GM18909 (cell line): ENCODE results near the gene CA10.

Experiments used
- ATAC-seq: cut with Tn5 transposase; IDR thresholded peaks from one replicate; pipeline ENCODE4 v1.9.1; 2021; ENCODE audit warnings: mild to moderate bottlenecking; ENCODE audit not compliant: unreplicated experiment, poor library complexity

CA10 gene

DNA sequence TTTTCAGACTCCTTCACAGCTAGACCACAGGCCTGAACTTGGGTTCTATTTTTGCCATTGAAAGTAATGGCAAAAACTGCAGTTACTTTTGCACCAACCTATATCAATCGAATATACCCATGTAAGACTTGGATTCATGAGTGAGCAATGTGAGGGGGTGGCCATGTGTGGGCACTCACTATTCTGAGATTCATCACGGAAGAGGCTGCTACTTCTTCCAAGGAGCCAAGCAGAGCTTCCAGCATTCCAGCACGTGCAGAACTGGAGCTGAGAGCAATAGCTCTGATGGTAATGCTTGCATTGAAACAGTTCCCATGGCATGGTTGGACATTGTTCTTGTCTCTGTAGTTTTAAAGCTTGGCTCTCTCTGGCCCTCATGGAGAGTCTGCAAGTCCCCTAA, 327.6 kb downstream of the CA10 start:
- no peak for ATAC-seq

DNA sequence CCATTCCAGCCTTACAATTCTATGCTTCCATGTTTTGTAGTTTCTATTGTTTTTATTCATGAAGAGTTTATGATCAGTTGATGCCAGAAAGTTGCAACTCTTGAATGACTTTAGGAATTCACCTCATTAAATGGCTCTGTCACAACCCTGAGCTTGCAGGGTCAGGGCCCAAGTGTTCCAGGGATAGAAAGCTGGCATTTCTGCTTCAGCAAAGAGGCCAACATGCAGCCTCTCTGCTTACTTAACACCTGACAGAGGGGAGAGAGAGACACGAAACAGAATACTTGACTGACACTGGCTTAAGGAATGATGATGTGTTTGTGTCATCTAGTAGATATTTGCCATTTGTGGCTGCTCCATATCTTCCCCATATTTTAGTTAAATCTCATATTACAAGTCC, 328.1 kb downstream of the CA10 start:
- no peak for ATAC-seq

DNA sequence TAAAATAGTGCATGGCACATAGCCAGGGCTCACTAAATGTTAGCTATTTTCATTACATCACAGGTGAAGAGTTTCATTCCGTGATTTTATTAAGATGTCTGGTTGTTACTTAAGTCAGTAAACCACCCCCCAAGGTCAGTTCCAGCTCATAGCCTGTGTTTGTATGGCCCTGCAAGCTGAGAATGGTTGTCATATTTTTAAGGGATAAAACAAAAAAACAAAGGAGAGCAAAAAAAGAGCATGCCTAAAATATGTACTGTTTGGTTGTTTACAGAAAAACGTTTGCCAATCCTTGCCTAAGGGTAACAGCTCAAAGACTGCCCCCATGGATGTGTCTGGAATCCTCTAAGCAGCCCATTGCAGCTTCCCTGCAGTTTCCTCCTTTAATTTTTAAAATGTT, 329.6 kb downstream of the CA10 start:
- no peak for ATAC-seq

DNA sequence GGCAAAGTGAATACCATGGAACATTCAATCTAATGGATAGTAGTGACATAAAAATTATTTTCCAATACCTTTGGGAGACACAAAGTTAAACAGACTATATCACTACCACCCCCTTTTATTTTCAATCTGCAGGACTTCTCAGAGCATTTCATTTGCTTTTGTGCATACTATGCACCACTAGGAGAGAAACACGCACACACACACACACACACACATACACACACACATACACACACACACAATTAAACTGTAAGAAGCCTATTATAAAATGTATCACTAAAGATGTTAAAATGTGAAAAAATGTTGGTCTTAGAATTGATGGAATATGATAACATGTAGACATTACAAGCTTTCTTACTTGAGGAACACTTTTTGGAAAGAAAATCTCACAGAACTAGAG, 331.4 kb downstream of the CA10 start:
- ATAC-seq: no peak

DNA sequence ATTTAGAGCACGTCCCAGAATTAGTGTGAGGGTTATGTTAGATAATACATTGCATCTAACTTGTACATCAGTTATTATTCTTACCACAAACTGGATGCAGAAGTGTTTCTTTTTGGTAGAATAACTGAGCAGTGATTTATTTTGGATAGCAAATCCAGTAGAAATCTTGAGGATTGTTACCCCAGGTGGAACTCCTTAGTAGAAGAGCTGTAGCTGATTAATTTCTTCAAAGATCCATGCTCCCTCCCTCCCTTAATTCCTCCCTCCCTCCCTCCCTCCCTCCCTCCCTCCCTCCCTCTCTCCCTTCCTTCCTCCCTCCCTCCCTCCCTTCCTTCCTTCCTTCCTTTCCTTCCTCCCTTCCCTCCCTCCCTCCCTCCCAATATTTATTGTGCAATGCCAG, 337.7 kb downstream of the CA10 start:
- no peak for ATAC-seq

DNA sequence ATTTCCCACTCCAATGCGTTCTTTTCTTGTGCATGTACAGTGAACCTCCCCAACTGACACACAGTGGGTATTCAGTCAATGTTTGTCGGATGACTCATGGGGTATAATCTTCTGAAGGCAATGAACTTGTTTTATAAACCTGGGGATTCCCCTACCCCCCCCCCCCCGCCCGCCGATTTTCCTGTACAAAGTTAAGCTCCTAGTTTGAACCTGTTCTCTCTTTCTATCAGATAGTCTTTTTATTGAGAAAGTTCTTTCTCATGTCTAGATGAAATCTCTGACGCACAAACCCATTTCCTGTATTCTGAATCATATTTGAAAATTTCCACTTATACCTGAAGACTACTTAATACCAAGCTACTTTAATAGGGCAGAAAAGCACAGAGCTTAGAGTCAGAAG, 338.3 kb downstream of the CA10 start:
- no peak for ATAC-seq

DNA sequence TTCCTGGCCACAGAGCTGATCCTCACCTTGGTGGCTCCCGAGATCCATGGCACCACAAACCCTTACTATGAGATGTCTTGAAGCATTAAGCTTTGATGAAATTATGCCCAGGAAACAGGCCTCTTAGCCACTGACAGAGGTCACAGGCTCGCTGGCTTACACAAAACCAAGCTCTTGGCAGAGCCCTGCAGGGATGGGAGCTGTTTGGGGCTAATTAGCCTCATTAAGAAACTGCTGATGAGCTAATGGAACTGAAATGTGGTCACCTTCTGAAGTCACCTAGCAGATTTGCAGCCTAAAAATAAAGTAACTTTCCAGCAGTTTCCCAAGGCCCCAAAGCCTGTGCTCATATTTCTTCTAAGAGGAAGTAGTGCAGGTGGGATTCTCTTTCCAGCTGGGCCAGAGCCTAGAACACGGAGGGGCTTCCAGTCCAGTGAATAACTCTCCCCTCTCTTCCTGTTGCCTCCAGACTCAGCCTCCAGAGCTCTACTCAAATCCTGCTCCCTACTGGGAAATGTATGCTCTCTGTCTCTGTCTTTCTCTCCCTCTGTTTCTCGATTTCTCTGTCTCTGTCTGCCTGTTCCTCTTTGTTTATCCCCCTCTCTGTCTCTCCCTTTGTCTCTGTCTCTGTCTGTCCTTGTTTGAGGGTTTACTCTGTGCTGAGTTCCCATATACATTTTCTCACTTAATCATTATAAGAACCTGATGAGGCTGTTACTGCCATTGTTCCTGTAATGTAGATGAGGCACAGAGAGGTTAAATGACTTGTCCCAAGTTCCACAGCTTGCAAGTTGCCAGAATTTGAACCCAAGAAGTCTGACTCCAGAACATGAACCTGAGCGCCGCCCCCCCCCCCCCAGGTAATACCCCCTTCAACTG, 338.9 kb downstream of the CA10 start:
- no peak for ATAC-seq

DNA sequence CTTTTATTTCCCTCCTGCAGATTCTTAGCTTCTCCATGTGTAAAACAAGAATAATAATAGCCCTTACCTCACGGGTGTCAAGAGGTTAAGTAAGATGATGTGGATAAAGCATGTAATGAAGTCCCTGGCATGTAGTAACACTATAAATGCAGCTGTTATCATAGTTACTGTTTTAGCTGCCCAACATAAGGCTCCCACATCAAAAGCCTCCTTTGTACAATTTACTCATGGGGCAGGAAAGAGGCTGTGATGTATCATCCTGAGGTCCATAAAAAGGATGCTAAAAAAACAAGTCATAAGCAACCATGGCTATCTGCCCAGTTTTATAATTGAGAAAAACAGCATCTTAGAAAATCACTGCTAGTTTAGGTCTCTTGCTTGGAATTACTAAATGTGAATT, 339.7 kb downstream of the CA10 start:
- ATAC-seq: no peak

DNA sequence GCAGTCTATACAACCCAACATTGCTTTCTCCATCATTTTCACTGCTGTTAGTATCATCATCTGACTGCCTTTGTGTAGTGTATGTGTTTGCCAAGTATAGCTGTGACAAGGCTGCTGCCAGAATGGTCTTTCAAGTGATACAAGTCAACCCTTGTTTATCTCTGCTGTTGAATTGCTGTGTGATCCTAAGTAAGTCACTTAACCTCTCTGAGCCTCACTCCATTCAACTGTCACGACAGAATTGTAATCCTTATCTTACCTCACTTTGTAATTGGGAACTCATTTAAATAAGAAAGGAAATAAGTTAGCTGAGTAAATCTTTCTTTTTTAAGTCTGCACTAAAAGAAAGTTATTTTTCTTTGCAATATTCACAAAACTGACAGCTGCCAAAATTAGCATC, 340.6 kb downstream of the CA10 start:
- no peak for ATAC-seq

DNA sequence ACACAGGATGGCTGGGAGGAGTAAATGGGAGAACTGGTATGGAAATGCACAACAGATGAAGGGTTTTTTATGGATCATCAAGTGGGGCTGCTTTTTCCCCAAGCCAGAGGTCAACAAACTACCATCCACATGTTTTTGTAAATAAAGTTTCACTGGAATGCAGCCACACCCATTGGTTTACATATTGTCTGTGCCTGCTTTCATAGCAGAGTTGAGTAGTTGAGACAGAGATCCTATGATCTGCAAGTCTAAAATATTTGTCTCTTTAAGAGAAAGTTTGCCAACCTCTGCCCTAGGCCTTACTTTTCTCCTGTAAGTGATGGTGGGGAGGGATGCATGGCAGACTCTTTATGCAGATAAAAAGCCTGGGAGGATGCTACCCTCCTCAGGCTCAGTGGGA, 341.4 kb downstream of the CA10 start:
- no peak for ATAC-seq

DNA sequence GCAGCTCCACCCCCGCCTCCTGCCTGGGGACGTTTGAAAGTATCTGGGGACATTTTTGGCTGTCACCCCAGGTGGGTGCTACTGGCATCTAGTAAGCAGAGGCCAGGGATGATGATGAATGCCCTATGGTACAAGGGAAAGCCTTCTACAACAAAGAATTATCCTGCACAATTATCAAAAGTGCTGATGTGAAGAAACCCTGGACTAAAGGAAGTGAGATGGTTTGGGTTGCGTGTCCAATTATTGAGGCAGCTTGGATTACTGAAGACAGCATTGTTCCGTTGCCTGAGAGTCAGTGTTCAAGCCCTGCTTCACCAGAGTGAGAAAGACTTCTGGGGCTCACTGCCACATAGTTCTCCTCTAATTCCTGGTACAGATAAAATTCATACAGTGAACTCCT, 343.4 kb downstream of the CA10 start:
- no peak for ATAC-seq

DNA sequence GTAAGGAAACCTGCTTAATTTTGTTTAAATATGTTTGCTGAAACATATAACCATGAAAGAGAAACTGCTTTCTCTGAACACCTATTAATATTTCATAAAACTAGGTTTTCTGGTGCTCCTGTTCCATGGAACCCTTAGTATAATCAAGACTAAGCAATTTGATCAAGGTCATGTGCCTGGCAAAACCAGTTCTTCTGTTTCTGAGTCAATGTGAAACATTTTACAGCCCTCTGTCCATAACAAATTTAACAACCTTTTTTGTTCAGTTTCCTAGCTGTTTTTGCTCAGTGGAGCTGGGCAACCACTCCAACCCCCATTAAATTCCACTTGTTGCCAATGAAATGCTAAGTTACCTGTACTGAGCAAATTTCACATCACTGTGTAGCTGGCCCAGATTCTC, 344.0 kb downstream of the CA10 start:
- no peak for ATAC-seq

DNA sequence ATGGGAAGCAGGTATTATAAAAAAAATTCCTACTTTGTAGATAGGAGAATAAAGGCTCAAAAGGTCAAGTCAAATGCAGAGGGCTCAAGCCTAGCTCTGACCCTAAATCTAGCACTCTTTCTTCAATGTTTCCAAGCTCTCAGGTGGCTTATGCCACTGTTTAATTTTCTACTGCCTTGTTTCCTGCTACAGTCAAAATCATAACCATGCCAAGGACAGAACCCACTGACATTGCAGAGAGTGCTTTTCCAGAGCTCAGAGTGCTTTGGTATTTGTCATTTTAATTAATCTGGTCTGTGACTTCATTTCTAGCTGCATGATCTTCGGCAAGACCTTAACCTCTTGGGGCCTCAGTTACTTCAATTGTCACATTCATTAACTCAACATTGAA, 344.7 kb downstream of the CA10 start:
- no peak for ATAC-seq

DNA sequence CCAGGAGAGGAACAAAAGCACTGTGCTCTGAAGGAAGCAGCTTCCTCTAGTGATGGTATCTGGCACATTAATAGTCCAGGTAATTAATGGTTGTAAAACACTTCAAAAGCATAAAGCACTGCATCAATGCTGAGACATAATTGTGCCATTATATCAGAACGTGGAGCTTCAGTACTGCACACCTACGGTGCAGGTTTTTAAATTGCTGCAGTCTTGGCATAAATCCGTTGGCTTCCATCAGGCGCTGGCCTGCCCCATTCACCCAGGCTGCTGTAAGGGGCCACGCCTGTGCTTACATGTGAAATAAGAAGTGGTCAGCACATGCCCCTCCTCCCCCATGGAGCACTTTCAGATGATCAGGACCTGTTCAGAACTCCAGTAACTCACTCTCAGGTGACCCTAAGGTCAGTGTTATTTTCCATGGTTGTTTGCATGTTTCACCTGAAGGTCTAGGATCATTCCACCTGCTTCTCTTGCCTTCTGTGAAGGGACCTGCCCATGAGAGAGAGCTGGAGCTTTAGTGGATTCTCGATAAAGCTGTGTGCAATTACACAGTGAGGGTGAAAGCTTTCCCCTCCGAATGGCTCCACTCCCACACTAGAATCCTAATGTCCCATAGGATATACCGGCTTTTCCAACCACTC, 345.3 kb downstream of the CA10 start:
- no peak for ATAC-seq

DNA sequence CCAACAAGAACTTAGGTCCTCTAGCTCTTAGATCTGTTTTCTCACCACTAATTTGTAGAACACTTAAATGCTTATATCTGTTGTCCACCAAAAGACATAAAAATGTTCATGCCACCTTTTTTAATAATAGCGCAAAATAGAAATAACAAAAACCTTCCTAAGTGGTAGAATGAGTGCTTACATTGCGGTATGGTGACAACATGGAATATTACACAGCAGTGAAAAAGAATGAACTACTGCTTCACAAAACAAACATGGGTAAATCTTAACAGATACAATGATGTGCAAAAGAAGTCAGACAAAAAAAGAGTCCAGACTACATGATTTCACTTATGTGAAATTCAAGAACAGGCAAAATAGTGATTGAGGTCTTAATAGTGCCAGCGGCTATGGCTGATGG, 351.1 kb downstream of the CA10 start:
- ATAC-seq: no peak

DNA sequence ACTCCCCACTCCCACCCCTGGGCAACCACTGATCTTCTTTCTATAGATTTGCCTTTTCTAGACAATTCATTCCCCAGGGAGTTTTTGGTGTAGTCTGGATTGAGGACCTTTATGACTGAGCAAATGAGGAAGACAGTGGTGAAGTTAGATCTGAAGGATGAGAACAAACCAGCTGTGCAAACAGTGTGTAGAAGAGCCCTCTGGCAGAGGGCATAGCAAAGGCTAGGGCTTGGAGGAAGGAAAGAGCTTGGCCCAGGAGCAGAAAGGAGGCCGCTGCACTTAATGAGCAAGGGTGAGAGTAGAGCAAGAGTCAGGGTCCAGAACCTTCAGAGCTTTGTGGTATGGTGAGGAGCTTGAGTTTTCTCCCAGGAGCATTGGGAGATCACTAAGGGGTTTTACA, 352.7 kb downstream of the CA10 start:
- ATAC-seq: no peak

DNA sequence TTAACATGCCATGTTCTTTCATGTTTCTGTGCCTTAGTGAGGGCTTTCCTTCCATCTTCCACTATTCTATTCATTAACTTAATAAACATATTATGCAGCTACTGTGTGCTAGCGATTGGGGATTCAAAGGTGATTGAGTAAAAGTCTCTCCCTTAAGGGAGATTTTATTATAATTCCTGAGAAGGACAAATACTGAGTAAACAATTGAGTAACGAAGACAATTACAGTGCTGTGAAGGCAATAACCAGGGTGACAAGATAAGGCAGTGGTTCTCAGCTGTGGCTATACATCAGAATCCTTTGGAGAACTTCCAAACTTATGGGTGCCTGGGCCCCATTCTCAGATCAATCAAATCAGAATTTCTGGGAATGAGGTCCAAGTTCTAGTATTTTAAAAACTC, 353.3 kb downstream of the CA10 start:
- ATAC-seq: no peak

DNA sequence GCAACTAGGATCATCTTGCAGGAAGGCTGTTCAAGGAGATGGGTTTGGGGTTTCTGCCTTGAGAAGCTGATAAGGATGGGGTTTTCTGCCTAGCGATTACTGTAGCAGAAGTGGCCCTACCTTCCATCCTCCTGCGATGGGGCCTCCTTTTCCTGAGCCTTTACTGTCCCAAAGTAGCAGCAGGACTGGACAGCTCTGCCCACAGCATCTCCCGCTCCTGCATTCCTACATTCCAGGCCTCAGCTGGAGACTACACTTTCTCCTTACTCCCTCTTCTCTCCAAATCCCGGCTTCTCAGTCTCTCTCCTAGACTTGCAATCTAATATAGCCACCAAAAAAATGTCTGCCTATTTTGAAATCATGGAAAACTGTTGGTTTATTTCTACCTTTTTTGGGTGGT, 355.4 kb downstream of the CA10 start:
- no peak for ATAC-seq

DNA sequence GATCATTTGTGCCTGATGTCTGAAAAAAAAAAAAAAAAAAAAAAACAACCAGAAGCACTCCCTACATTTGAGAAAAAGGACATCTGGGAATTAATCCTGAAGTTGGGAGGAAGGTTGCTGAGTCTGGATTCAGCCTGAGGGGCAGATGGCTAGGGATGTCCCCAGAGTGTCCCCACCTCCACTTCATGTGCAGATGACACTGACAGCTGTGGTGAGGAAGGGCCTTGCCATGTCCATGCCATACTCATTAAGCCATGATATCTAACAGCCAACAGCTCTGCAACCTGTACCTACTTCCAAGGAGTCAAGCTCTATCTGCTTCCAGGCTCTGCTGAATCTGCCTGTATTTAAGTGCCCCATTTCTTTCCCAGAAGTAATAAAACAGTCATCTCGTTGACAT, 356.0 kb downstream of the CA10 start:
- ATAC-seq: no peak

DNA sequence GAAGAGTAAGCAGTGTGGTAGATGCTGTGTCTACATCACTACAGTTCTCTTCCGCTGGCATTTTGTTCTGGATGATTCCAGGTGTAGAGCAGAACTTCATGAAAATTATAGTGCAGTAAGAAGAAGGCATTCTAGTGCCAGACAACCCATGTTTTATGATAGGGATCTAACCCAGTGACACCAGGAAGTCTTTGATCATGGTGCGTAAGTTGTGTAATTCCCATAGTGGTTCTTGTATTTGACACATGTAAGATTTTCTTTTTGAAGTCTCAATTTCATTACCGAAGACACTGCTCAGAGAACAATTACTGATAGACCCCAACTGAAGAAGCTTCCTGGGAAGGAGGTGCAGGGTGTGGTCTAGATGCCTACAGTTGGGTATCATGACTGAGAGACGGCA, 356.9 kb downstream of the CA10 start:
- no peak for ATAC-seq

DNA sequence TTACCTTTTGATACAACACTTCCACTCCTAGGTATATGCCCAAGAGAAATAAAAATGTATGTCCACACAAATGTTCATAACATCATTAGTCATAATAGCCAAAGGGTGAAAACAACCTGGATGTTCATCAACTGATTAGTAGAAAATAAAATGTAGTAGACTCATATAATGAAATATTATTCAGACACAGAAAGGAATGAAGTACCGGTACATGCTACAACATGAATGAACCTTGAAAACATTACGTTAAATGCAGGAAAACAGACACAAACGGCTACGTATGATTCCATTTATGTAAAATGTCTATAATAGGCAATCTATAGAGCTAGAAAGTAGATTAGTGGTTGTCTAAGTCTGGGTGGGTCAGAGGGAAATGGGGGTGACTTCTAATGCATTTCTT, 358.5 kb downstream of the CA10 start:
- ATAC-seq: no peak

DNA sequence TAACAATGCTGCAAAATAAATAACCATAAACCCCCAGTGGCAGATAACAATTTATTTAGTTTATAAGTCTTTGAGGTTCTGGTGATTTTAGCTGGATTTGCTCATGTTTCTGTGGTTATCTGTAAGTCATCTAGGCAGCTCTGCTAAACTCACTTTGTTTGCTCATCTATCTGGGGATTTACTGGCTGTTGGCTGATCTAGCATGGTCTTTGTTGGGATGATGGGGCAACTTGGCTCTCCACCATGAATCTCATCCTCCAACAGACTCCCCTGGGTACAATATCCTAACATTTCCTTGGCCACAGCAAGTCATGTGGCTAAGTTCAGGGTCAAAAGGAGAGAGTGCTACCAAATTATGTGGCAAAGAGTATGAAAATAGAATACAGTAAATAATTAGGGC, 359.3 kb downstream of the CA10 start:
- no peak for ATAC-seq
